NCI-H1417 (cell line): ENCODE data around the gene PNO1.
"Not testable (repeated sequence)": the region's sequence is repeated elsewhere in the genome, so short reads cannot be mapped to it uniquely, and the experiment has no call there.

Experiments
- DNase-seq, 3 experiments: peaks; one replicate each; lab custom pipeline; 2025; lab: John Stamatoyannopoulos, UW

PNO1 gene

GRCh38 chr2:68157402-68158133, at the start of gene PNO1:
Gene PNO1, plus strand, starts transcription at chr2:68157888. Its CDS starts 47 bp downstream, at chr2:68157935.
- peak; percentile 97 to 100 (median 99) for DNase-seq

GRCh38 chr2:68108120-68108519, 49.6 kb upstream of the PNO1 start:
- no peak for DNase-seq

GRCh38 chr2:68110102-68110501, 47.6 kb upstream of the PNO1 start:
- DNase-seq, result no peak

GRCh38 chr2:68115965-68116364, 41.7 kb upstream of the PNO1 start:
- no peak for DNase-seq

GRCh38 chr2:68117922-68118321, 39.8 kb upstream of the PNO1 start:
- not testable (repeated sequence) for DNase-seq

- no peak for DNase-seq
Observed at GRCh38 chr2:68118816-68119215, 38.9 kb upstream of the PNO1 start.

- peak in 2 of 3 experiments; percentile 51 to 73 for DNase-seq
Observed at GRCh38 chr2:68119504-68119903, 38.2 kb upstream of the PNO1 start.

GRCh38 chr2:68121873-68122679, 35.6 kb upstream of the PNO1 start:
- peak; percentile 74 to 91 (median 86) for DNase-seq

GRCh38 chr2:68122680-68122964, 35.1 kb upstream of the PNO1 start:
- DNase-seq, result no peak

GRCh38 chr2:68124321-68124720, 33.4 kb upstream of the PNO1 start:
- no peak for DNase-seq

- no peak for DNase-seq
Observed at GRCh38 chr2:68125821-68126220, 31.9 kb upstream of the PNO1 start.

GRCh38 chr2:68126561-68126960, 31.1 kb upstream of the PNO1 start:
- DNase-seq, result no peak

GRCh38 chr2:68127358-68128242, 30.1 kb upstream of the PNO1 start:
- no peak for DNase-seq

- DNase-seq, result no peak
Observed at GRCh38 chr2:68134120-68134519, 23.6 kb upstream of the PNO1 start.

GRCh38 chr2:68134554-68134953, 23.1 kb upstream of the PNO1 start:
- peak in 2 of 3 experiments; percentile 22 to 73 for DNase-seq

GRCh38 chr2:68135448-68136320, 22.0 kb upstream of the PNO1 start:
- no peak for DNase-seq

GRCh38 chr2:68141875-68142274, 15.8 kb upstream of the PNO1 start:
- DNase-seq, result no peak

GRCh38 chr2:68151037-68151436, 6.7 kb upstream of the PNO1 start:
- no peak for DNase-seq

GRCh38 chr2:68152681-68153347, 4.9 kb upstream of the PNO1 start:
- DNase-seq, result no peak

GRCh38 chr2:68155618-68156017, 2.1 kb upstream of the PNO1 start:
- DNase-seq, result no peak

GRCh38 chr2:68156419-68156818, 1.3 kb upstream of the PNO1 start:
- DNase-seq, result no peak
